Measurements from ENCODE around the gene MAP1LC3A. TPM values are rescaled to one million over a fixed set of nuclear protein-coding genes. Genes with fewer than 3 reads are reported as not detected.
"Not testable (repeated sequence)": the region's sequence is repeated elsewhere in the genome, so short reads cannot be mapped to it uniquely, and the experiment has no call there.

Gene MAP1LC3A
- polyA plus RNA-seq (2013, experiment 1 of 2; ENCODE audit: insufficient read length) = 51.5 TPM
- 65.9 TPM for polyA plus RNA-seq (2013, experiment 2 of 2; ENCODE audit: insufficient read length)

GRCh38 chr20:34558320-34559218 lies at the start of gene MAP1LC3A:
MAP1LC3A (plus strand) TSS chr20:34558718; CDS start chr20:34558869, 151 bp downstream.
- DNase-seq = peak; percentile 96

DNA sequence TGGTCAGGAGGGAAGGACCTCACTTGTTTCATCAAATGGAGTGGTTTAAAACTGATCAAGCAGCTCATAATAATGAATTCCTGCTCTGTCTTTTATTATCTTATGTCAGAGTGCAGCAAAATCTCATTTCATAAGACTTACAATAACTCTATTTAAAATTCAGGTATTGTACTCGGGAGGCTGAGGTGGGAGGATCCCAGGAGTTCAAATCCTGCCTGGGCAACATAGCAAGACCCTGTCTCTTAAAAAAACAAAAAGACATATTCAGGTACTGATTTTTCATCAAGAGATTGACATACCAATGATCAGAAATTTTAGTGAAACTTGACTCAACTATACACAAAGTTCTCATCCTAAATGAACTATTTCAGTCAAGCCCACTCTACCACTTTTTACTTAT lies 47.9 kb upstream of the MAP1LC3A start:
- DNase-seq = no peak

- DNase-seq = no peak
These were observed 46.6 kb upstream of the MAP1LC3A start for GRCh38 chr20:34511891-34512265.

DNA sequence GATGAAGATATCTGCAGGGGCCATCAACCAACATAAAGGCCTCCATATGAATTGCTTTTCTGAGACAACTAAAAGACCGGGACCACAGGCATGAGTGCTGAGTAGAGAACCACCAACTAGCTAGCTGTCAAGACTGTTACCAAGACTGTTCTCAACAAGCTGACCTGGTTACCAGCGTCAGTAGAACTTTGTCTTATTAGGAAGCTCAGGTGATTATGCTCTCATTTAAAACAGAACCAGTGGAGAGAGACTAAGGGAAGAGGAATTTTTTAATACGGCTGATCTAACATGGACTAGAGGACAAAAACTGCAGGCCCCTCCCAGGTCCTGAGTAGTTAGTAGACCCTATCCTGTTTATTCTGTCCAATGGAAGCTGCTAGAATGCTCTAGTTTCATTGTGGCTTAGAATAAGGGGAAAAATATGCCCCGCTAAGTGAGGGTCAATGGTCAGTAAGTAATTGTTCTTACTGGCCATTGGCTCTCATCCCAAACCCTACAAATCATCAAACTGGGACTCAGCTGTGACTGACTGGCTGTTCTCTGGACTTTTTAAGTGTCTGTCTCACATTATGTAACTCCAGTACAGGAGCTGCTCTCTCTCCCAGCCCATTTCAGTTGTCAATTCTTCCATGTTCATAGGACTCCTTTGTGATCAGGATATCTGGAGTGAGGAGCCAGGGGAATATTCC lies 46.1 kb upstream of the MAP1LC3A start:
- no peak for DNase-seq

- no peak for DNase-seq
These were observed 45.5 kb upstream of the MAP1LC3A start for GRCh38 chr20:34512955-34513419.

DNA sequence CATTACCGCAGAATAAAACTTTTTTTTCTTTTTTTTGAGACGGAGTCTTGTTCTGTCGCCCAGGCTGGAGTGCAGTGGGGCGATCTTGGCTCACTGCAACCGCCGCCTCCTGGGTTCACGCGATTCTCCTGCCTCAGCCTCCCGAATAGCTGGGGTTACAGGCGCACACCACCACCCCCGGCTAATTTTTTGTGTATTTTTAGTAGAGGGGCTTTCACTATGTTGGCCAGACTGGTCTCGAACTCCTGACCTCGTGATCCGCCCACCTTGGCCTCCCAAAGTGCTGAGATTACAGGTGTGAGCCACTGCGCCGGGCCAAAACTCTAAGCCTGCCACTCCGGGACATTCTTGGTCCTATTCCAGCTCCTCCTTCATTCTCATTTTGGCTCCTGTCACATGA lies 44.5 kb upstream of the MAP1LC3A start:
- DNase-seq = not testable (repeated sequence)

DNA sequence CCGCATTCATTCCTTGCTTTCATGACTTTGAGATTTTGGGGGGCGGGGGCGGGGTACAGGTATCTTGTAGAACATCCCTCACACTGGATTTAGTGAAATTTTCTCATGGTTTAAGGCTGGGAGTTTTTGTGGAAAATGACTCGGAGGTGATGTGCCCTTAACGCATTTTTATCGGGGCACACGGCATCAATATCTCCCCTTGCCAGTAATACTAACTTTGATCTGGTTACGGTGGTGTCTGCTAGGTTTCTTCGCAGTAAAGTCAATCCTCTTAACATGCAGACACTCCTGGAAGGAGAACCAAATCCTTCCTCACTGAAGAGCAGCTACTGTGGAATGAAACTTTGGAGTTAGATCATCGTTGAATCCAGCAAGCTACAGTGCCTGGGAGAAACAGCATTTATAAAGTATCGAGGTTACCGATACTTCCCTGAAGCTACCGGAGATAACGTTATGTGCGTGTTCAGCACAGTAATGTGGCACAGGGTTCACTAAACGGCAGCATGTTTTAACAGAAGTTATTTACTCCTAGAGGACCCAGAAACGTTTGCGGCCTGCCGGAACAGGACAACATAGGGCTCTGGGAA lies 43.5 kb upstream of the MAP1LC3A start:
- DNase-seq = peak; percentile 8

GRCh38 chr20:34515484-34516246 lies 42.9 kb upstream of the MAP1LC3A start:
- peak; percentile 35 for DNase-seq

GRCh38 chr20:34516247-34517113 lies 42.0 kb upstream of the MAP1LC3A start, which contains the start of gene DYNLRB1:
DYNLRB1 (plus strand) TSS chr20:34516422; CDS start chr20:34516459, 37 bp downstream.
- peak; percentile 96 for DNase-seq

- DNase-seq = no peak
These were observed 41.4 kb upstream of the MAP1LC3A start for GRCh38 chr20:34517114-34517505.

GRCh38 chr20:34518863-34519262 lies 39.7 kb upstream of the MAP1LC3A start:
- DNase-seq = not testable (repeated sequence)

GRCh38 chr20:34519841-34520240 lies 38.7 kb upstream of the MAP1LC3A start:
- DNase-seq = not testable (repeated sequence)

- DNase-seq = peak; percentile 79
These were observed 35.3 kb upstream of the MAP1LC3A start for GRCh38 chr20:34522969-34523871.

GRCh38 chr20:34524426-34524825 lies 34.1 kb upstream of the MAP1LC3A start:
- DNase-seq = no peak

DNA sequence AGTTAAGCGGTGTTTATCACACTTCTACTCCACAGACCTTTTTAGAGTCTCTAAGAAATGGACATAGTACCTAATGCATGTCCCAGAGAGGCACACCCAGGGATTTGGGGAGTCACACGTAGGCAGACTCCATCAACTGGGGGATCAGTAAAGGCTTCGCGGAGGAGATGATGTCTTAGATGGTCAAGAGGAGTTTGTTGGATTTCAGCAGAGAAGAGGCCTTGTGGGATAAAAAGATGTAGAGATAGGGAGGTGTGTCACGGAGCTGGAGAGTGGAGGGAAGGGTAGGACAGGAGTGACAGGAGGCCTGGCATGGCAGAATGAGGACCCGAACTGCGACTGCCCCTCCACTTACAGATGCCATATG lies 33.2 kb upstream of the MAP1LC3A start:
- DNase-seq = no peak

- peak; percentile 98 for DNase-seq
These were observed 32.7 kb upstream of the MAP1LC3A start for GRCh38 chr20:34525709-34526416.

DNA sequence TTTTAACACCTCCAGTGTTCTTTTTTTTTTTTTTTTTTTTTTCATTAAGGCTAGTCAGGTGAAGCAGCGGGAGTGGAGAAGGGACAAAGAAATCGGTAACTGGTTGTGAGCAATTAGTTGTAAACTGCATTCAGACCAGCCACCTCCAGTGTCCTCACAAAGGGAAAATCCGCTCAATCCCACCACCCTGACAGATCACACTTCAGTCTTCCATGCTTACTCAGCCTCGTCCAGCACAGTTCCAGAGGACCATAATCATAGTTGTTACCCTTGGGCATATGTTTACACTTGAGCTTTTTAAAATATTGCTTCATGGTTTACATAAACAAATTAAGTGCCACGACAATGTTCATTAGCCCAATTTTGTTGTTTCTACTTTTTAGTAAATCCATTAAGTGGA lies 32.1 kb upstream of the MAP1LC3A start:
- DNase-seq = no peak

DNA sequence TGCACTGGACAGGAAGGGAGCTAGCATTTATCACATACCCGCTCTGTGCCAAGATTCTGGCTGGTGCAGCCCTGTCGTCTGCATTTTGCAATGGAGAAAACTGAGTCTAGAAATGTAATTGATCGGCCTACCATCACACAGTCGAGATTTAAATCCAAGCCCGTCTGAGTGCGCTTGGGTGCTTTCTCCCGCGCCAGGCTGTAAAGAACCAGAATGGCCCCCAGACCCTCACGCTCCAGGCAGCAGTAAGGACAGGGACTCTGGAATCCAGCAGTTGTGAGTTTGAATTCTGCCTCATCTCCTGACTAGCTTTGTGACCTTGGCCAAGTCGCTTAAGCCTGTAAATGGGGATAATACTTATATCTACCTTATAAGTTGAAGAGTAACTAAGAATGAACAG lies 31.5 kb upstream of the MAP1LC3A start:
- DNase-seq = no peak

DNA sequence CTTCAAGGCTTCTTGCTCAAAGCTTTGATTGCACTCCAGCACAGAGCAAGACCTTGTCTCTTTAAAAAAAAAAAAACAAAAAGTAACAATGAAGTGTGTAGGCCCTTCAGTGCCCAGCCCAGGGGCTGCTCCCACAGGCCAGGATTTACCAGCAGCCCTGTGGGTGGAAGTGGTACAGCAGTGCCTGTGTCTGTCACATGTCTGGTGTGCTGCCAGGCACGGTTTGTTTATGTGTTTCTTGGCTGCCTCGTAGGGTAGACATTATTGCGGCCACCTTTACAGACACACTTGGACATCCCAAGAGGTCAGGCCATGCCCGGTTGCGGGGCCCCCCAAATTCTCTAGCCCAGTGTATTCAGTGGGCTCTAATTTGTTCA lies 29.6 kb upstream of the MAP1LC3A start:
- no peak for DNase-seq

- no peak for DNase-seq
These were observed 28.8 kb upstream of the MAP1LC3A start for GRCh38 chr20:34529742-34530141.

Data from fibroblast of skin of back (primary cell).